Retinal pigment epithelial cell (primary cell): ENCODE results near the gene IL1B.

Source experiments
- DNase-seq: peaks from one replicate; pipeline ENCODE4 v3.0.0-alpha.2; 2010; ENCODE audit warnings: low read depth
- H3K4me3 ChIP-seq: 2 replicates; pipeline ENCODE4 v1.5.1; 2011; ENCODE audit warnings: mild to moderate bottlenecking, low read length, control low read depth, moderate library complexity
- CTCF ChIP-seq: conservative IDR thresholded peaks from 2 replicates; pipeline ENCODE4 v1.5.1; 2011; ENCODE audit warnings: low read depth, low read length, control low read depth, inconsistent platforms

The IL1B gene

GRCh38 chr2:112836695-112837117 lies at the start of gene IL1B:
Gene IL1B (minus strand): TSS chr2:112836779. CDS start chr2:112836229, 550 bp downstream.
- TF ChIP-seq CTCF, result no peak
- H3K4me3 ChIP-seq, result no peak within 1 kb of the TSS
- no peak for DNase-seq

GRCh38 chr2:112886291-112886690 lies 49.7 kb upstream of the IL1B start:
- H3K4me3 ChIP-seq, result no peak overlapping the region
- TF ChIP-seq CTCF, result no peak
- DNase-seq, result no peak

GRCh38 chr2:112885506-112885902 lies 48.9 kb upstream of the IL1B start:
- TF ChIP-seq CTCF, result no peak
- no peak overlapping the region for H3K4me3 ChIP-seq
- no peak for DNase-seq

GRCh38 chr2:112884869-112885505 lies 48.4 kb upstream of the IL1B start:
- no peak overlapping the region for H3K4me3 ChIP-seq
- TF ChIP-seq CTCF, result peak; percentile 74

GRCh38 chr2:112883669-112884068 lies 47.1 kb upstream of the IL1B start:
- no peak for DNase-seq
- no peak overlapping the region for H3K4me3 ChIP-seq
- TF ChIP-seq CTCF, result no peak

More at GRCh38 chr2:112884869-112885505, 48.4 kb upstream of the IL1B start:
- DNase-seq, result no peak

- no peak for DNase-seq
These were observed 44.8 kb upstream of the IL1B start for GRCh38 chr2:112881217-112881985.

More at GRCh38 chr2:112881217-112881985, 44.8 kb upstream of the IL1B start:
- H3K4me3 ChIP-seq, result no peak overlapping the region
- TF ChIP-seq CTCF, result no peak
